Fibroblast of villous mesenchyme (primary cell): Measurements from ENCODE around the gene PGGT1B. TPM values are rescaled to one million over a fixed set of nuclear protein-coding genes. Genes with fewer than 3 reads are reported as not detected.

ENCODE experiments used
- DNase-seq: peaks from one replicate; pipeline ENCODE4 v3.0.0-alpha.2; 2010; ENCODE audit warnings: low read depth
- H3K4me3 ChIP-seq: 2 replicates; pipeline ENCODE4 v1.5.1; 2011; ENCODE audit warnings: low read depth, mild to moderate bottlenecking, low read length
- CTCF ChIP-seq: IDR thresholded peaks from 2 replicates; pipeline ENCODE4 v1.5.1; 2012; ENCODE audit warnings: low read depth, mild to moderate bottlenecking, low read length; ENCODE audit not compliant: insufficient read depth
- total RNA-seq: library from RNA; depleted of rRNA; stranded (reverse); fragments of >200 nt; gene quantifications from 2 replicates; pipeline ENCODE4 v1.2.3, GENCODE V29; 2012

The PGGT1B gene
- total RNA-seq, 1 donor = 21.2 TPM

DNA sequence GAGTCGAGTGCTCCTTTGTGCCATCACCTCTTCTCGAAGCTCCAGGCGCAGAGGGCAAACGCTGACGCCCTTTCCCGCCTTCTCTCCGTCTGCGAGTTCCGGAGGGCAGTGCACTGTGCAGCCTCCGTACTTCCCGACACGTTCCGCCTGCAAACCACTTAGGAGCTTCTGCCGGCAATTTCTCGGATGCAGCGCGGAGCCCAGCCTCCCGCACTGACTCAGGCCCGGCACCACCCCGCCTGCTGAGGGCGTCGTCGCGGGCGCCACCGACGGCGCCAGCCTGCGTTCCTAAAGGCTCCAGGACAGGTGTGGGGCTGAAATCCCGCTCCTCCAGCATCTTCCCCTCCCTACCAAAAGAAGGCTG, 83.7 kb downstream of the PGGT1B start:
- no peak for DNase-seq
- H3K4me3 ChIP-seq = no peak overlapping the region
- TF ChIP-seq CTCF = no peak

DNA sequence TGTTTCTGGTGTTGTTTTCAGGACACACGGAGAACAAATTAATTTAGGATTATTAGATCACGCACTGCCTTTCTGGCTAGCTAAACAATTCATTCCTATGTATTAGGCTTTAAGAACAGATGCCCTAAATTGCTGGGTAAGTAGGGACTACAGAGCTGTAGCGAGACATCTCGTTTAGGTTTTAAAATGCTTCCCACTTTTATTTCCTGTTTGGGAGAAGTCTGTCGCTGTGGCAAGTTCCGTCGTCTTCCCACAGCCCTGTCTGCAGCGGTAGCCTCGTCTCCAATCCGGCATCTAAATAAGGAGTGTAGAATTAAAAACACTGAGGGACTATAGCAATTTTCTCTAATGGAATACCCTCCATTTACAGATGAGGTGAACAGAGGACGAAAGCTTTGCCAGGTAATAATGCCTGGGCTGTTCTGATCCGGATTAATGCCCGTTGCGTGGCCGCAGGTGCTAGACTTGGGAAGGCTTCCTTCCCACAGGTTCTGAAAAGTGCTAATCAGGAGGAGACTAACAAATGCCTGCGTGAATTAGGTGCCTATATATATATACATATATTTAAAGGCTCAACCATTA, 91.7 kb downstream of the PGGT1B start:
- DNase-seq = no peak
- peak overlapping the region; percentile 82 for H3K4me3 ChIP-seq
- TF ChIP-seq CTCF = no peak

- H3K4me3 ChIP-seq = peak overlapping the region; percentile 82
- peak; percentile 39 for DNase-seq
- no peak for TF ChIP-seq CTCF
Observed at GRCh38 chr5:115170134-115170928, 92.3 kb downstream of the PGGT1B start.

DNA sequence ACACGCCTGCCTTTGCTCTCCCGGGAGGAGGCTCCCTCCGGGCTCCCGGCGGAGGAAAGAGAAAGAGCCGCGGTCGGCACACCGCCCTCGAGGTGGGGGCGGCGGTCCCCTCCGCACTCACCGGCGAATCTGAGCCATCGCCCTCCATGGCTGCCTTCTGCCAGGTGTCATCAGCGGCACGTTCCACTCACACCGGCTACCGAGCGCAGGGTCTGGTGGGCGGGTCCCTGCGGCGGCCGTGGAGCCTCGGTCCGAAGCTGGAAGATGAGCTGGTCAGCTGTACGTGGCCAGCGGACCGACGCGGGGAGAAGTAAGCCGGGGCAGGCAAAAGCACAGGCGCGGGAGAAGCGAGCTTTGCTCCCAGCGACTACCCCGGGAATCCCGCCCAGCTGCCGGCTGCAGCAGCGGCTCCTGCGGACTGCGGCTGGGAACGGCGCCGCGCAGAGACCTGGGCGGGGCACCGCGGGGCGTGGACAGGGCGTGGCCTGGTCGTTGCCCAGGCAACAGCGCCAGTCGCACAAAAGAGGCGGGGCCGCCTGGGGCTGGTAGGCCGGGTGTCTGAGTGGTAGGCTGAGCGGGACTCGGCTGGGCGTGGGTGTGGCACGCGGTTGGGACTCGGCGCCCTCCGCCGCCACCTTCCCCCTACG, 93.1 kb downstream of the PGGT1B start, which contains the start of gene TRIM36:
TRIM36 (minus strand) TSS at position 422 of the 647 bp plus-strand sequence; CDS start at position 148, 274 bp downstream.
- peak; percentile 89 for DNase-seq

GRCh38 chr5:115168829-115169486, 93.7 kb downstream of the PGGT1B start:
- TF ChIP-seq CTCF = no peak
- peak overlapping the region; percentile 82 for H3K4me3 ChIP-seq
- DNase-seq = no peak

More for the DNA sequence above, 93.1 kb downstream of the PGGT1B start, which contains the start of gene TRIM36:
- peak; percentile 19 for TF ChIP-seq CTCF
- H3K4me3 ChIP-seq = peak within 1 kb of the TSS; percentile 82

DNA sequence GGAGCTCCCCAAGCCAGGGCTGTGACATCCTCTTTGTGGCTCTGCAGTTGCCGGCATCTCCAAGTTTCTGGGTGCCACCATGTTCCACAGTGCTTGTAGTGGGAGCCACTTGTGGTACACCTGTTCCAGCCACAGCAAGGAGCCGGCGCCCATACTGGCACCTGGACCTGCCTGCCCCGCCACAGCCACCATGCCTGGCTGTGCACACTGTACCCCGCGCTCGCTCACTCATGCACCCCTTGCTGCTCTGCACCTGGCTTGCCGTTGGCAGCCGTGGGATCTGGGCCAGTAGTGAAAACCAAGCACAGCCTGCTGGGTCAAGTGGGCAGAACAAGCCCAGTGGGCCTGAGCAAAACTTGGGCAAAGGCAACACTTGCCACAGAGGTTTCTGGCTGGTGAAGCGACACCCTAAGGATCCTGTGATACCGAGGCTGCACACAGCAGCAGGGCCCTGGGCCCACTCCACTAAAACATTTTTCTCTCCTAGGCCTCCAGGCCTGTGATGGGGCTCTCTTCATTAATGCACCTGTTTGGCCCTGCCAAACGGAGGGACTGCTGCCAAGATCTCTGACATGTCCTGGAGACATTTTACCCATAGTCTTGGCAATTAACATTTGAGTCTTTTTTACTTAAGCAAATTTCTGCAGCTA, 95.8 kb downstream of the PGGT1B start:
- DNase-seq = no peak
- no peak for TF ChIP-seq CTCF

More for the DNA sequence above, 95.8 kb downstream of the PGGT1B start:
- no peak overlapping the region for H3K4me3 ChIP-seq
